Inferior parietal cortex (tissue), 1 donor: ENCODE data around the gene FIBIN.
"Not testable (repeated sequence)": the region's sequence is repeated elsewhere in the genome, so short reads cannot be mapped to it uniquely, and the experiment has no call there.

Experiments used
- DNase-seq: peaks from one replicate; pipeline ENCODE4 v3.0.0-alpha.2; 2016; ENCODE audit errors: extremely low spot score

The FIBIN gene

GRCh38 chr11:26977209-26977608 lies 16.7 kb upstream of the FIBIN start:
- DNase-seq, result not testable (repeated sequence)

GRCh38 chr11:26983645-26984044 lies 10.3 kb upstream of the FIBIN start:
- DNase-seq, result no peak

DNA sequence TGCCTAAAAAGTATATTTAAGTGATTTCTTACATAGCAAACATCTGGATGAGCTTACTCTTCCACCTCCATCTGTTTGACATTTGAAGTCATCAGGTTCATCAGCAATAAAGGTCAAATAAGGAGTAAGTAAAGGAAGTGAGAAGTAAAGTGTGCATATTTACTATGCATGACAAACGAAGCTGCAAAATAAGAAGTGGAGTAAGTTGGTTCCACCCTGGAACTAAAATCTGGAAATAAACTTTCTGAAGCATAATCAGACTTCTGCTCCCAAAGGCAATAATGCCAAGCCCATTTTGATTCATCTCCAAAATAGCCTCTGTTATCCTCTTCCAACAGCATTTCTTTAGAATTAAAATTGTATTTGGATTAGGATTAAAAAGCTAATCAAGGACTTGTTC lies 8.4 kb upstream of the FIBIN start:
- no peak for DNase-seq

DNA sequence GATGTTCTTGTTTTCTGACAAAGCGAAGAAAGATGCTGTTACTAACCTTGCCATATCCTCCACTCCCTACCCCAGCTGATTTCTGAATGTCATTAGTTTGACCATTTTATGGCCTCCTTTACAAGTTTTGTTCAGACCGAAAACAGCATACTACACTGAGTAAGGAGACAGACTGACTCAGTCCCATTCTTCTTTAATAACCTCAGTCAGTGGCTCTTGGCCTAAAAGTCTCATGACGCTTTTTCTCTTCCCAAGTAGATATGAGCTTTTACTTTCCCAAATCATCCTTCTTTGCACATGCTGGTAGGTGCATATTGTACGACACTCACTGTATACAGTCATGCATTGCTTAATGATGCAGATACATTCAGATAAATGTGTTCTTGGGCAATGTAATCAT lies 8.0 kb upstream of the FIBIN start:
- no peak for DNase-seq

DNA sequence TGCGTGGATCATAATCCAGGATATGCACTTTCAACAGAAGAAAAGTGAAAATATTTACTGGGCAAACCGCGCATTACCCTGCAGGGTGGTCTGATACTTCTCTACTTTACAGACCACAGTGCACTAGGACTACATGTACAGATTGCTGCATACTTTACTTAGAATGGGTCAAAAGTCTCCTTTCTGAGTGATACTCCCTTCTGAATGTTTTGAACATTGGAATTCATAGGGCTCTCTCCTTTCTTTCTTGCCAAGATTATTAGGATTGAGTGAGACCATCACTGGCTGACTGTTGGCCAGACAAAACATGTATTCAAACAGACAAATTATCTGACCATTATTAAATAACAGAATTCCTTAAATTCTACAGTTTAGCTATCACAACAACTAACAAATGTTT lies 6.6 kb upstream of the FIBIN start:
- no peak for DNase-seq

GRCh38 chr11:26987731-26988130 lies 6.2 kb upstream of the FIBIN start:
- no peak for DNase-seq

DNA sequence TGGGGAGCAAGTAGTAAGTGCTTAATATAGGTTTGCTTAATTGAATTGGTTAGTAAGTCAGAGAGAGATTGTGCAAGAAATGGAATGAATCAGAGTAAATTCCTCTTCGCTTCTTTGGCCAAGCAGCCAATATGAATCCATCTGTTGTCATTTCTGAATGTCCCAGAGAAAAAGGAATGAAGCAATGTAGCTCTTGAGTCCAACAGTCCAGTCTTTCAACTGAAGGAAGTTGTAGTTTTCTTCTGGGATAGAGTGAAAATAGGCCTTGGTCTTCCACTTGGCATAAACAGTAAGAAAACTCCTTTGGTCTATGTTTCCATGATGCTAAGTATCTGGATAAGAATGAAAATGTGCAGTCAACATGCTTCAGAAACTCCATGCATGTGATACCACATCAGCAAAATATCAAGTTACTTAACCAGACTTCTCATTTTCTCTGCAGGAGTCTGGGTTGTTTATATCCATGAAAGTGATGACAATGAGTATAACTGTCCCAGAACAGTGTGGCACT lies 1.8 kb upstream of the FIBIN start:
- no peak for DNase-seq

DNA sequence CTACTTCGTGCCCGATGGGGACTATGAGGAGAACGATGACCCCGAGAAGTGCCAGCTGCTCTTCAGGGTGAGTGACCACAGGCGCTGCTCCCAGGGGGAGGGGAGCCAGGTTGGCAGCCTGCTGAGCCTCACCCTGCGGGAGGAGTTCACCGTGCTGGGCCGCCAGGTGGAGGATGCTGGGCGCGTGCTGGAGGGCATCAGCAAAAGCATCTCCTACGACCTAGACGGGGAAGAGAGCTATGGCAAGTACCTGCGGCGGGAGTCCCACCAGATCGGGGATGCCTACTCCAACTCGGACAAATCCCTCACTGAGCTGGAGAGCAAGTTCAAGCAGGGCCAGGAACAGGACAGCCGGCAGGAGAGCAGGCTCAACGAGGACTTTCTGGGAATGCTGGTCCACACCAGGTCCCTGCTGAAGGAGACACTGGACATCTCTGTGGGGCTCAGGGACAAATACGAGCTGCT lies 751 bp downstream of the FIBIN start:
- no peak for DNase-seq

GRCh38 chr11:26995701-26996460 lies 2.0 kb downstream of the FIBIN start:
- DNase-seq, result no peak

- no peak for DNase-seq
These were observed 3.5 kb downstream of the FIBIN start for GRCh38 chr11:26997378-26997777.

GRCh38 chr11:27001136-27001730 lies 7.3 kb downstream of the FIBIN start:
- DNase-seq, result not testable (repeated sequence)

DNA sequence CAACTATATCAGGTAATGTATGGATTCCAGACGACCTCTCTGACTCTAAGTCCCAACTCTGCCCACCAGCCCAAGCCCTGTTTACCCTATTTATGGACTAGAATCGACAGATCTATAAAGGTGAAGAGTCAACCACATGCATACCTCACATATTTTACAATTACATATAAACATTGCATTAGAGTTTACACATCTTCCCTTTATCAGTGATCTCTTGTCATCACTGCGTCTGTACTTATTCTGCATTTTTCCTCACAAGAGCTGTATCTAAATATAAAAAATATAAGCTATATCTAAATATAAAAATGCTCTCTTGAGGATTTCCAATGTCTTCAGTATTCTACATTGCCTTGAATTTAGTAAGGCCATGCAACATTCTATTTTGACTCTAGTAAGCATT lies 8.5 kb downstream of the FIBIN start:
- DNase-seq, result no peak

GRCh38 chr11:27002838-27003237 lies 8.9 kb downstream of the FIBIN start:
- no peak for DNase-seq

DNA sequence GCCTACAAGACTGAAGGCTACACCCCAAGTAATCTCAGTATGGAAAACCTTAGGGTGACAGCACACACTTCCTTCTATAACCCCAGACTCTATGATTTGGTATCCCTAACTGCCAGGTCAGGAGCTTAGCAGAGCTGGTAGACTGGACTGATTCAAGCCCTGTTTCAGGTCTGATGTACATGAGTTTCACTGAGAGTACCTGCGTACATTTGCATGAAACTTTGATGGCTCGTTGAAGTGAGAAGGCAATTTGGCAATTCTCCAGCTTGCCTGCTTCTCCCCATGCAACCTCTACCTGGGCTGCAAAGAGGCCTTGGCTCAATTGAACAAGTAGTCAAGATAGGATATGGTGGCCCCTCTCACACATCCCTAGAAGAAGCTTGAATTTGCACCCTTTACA lies 10.2 kb downstream of the FIBIN start:
- DNase-seq, result no peak

GRCh38 chr11:27008811-27009535 lies 15.1 kb downstream of the FIBIN start:
- DNase-seq, result no peak

- no peak for DNase-seq
These were observed 17.8 kb downstream of the FIBIN start for GRCh38 chr11:27011560-27012233.

DNA sequence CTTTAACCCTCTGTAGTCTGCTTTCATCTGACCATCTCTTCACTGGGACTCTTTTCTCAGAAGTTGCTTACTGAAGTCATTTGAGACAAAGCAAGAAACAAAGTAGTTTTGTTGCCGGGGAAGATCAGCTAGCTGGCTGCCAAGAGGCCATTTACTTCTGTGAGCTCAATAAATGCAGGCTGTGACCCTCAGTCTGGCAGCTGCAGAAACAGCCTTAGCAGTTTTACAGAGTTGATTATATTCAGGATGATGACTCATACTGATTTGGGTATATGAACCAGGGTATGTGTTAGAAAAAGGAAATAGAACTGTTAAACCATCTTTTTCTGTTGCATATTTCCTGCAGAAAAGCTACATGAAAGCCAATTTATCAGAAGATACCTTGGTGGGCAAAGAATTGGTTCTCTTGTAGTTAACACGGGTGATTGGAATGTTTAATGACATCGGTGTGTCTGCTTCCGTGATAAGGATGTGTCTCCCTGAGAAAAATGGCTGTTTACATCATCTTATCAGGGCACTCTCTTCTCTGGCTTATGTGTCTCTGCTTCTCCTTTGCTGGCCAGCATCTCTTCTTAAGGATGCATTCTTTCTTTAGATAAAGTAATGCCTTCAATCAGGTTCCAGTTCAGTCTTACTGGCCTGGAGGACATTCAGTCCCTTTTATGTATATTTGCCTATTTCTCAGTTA lies 18.5 kb downstream of the FIBIN start:
- DNase-seq, result no peak

DNA sequence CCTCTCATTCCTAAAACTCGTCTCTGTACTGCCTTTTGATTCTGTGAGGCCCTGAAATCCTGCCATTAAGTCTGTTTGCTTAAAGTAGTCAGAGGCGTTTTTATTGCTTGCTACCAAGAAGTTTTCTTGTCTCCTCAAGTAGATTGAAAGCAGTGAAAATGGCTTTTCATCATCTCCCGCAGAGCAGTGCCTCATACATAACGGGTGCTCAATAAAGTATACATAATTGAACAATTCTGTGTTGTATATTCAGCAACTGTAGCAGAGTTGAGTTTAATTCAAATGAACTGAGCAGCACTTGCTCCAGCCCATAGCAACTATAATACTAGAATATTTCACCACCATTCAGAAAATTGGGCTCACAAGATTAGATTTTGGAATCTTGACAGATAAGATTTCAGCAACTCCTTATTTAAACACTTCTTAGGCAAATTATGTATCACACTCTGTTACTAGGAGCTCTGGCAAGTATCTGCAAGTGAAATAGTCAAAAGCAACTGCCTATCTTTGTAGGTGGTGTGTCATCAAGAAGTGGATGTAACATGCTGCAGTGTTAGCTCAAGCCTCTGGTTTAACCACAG lies 20.0 kb downstream of the FIBIN start:
- DNase-seq, result peak; percentile 29

DNA sequence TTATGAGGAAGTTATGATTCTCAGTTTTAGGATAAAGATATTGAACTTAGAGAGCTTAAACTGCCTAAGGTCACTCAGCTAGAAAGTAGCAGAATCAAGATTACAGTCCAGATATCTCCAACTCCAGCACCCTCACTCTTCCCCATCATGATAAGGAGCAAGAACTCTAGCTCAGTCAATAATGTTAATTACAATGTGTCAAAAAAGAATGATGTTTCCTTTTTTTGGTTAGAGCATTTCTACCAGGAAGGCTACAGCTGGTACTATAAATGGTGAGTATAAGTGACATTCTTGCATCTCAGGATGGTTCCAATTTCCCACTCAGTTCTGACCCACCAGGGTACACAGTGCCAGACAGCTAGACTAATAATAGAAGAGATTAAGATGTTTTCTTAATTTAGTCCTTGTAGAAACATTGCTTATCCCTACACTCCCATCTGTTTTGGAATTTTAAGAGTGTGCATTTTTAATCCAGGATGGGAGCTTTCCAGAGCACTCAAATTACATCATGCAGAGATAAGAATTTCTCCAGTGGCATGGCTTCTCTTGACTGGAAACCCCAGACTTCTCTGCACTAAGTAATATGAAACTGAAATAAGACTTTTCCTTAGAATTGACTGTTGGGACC lies 25.1 kb downstream of the FIBIN start:
- no peak for DNase-seq

DNA sequence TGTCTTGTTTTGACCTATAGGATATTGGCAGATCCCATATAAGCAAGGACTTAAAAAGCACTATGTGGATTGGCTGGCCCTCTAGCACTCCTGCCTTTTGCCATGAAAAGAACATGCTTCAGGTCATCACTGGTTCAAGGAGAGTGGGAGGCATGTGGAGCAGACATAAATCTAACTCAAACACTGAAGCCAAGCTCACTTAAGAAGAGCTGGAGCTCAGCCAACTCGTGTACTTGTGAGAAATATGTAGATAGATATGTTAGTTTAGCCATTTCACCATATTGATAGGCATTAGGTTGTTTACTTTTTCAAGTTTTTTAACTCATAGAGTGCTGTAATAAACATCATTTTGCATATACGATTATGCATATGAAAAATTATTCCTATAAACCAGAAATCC lies 26.8 kb downstream of the FIBIN start:
- no peak for DNase-seq
